Occipital lobe (tissue), 2 donors: ENCODE results near the gene REX1BD. TPM values are rescaled to one million over a fixed set of nuclear protein-coding genes. Genes with fewer than 3 reads are reported as not detected.
"Not testable (repeated sequence)": the region's sequence is repeated elsewhere in the genome, so short reads cannot be mapped to it uniquely, and the experiment has no call there.

Experiments
- DNase-seq: peaks from one replicate; lab custom pipeline; 2025; lab: John Stamatoyannopoulos, UW
- total RNA-seq: library from RNA; depleted of rRNA; stranded (reverse); fragments of >200 nt; gene quantifications from one replicate; pipeline ENCODE4 v1.2.3, GENCODE V29; 2014

The REX1BD gene
- total RNA-seq, result 20.0 TPM

DNA sequence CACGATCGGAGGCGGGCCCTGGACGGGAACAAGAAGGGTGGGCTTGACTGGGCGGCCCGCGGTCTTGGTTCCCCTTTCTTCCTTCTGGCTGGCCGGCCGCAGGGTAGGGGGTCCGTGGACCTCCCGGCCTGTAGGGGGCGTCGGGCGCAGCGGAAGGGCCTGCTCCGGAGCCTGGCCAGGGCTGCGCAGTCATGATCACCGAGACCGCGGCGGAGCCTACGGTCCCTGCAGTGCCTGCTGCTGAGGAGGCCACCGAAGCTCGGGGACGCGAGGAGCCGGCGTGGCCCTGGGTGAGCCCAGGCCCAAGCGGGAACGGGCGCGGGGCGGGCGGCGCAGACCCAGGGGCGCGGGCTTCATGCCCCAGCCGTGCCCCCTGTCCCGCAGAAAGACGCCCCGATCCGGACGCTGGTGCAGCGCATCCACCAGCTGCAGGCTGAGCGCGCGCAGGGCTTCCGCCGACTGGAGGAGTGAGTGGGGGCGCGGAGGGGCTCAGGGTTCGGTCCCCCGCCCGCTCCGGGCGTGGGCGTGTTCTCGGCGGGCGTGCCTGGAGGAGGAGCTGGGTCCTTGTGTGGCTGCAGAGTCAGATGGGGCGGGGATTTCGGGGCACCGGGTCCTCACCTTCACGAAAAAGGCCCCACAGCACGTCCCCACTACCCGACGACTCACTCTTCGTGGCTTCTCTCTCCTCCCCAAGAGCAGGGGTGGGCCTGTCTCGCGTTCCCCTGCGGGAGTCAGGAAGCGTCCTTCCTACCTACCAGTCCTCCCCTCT lies at the start of gene REX1BD:
Gene REX1BD (plus strand): TSS at position 188 of the 769 bp plus-strand sequence. CDS start 4 bp downstream, at position 192.
- peak; percentile 74 for DNase-seq

DNA sequence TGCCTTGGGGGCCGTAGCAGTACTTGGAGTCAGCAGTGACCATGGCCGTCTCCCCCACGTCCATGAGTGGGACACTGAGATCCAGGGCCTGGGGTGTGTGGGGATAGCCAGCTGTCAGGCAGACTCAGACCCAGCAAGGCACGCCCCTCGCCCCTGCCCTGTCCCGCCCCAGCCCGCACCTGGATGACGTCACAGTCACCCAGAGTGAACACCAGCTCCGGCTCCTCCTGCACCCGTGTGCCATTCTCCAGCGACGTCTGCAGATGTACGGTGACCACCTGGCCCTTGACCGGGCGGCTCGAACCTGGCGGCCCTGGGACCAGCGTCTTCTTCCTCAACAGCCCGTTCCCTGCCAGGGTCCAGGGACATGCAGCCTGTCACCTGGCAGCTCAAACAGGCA lies 49.2 kb upstream of the REX1BD start:
- DNase-seq, result no peak

DNA sequence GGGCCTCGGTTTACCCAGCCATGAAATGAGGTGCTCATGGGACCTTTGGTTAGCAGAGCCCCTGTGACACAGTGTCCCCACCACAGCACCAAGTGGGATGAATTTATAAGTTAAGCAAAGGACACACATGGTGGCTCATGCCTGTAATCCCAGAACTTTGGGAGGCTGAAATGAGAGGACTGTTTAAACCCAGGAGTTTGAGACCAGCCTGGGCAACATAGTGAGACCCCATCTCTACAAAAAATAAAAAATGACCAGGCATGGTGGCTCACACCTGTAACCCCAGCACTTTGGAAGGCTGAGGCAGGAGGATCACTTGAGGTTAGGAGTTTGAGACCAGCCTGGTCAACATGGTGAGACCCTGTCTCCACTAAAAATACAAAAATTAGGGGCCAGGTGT lies 48.4 kb upstream of the REX1BD start:
- not testable (repeated sequence) for DNase-seq

GRCh38 chr19:18541258-18541991 lies 47.2 kb upstream of the REX1BD start:
- peak; percentile 17 for DNase-seq

GRCh38 chr19:18541992-18542940 lies 46.3 kb upstream of the REX1BD start:
- no peak for DNase-seq

GRCh38 chr19:18542941-18543813 lies 45.4 kb upstream of the REX1BD start, which contains the start of gene FKBP8:
FKBP8 (minus strand) TSS chr19:18543573; CDS start chr19:18541970, 1,603 bp downstream.
- peak; percentile 88 for DNase-seq

- peak; percentile 47 for DNase-seq
These were observed 44.7 kb upstream of the REX1BD start for GRCh38 chr19:18543814-18544475.

- DNase-seq, result no peak
These were observed 37.0 kb upstream of the REX1BD start for GRCh38 chr19:18551631-18552030.

GRCh38 chr19:18557411-18558201 lies 31.0 kb upstream of the REX1BD start, which contains the start of gene KXD1:
KXD1 (plus strand) TSS chr19:18557870; CDS start chr19:18562057, 4,187 bp downstream.
- DNase-seq, result peak; percentile 95

- DNase-seq, result no peak
These were observed 30.4 kb upstream of the REX1BD start for GRCh38 chr19:18558202-18558555.

DNA sequence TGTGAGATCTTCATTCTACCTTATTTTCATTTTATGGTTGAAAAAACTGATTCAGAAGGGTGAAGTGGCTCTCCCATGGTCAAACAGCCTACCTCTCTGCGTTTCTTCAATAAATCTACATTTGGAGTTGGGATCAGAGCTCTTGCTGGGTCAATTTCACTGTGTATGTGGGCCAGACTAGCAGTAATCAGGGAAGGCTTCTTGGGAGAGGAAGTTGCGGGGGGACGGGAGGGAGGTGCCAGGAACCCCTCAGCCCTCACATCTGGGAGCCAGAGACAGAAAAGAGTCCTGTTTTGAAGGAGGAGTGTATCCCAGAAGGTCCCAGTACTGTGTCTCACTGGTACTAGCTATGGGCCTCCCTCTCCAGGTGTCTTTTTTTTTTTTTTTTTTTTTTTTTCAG lies 30.0 kb upstream of the REX1BD start:
- DNase-seq, result no peak

DNA sequence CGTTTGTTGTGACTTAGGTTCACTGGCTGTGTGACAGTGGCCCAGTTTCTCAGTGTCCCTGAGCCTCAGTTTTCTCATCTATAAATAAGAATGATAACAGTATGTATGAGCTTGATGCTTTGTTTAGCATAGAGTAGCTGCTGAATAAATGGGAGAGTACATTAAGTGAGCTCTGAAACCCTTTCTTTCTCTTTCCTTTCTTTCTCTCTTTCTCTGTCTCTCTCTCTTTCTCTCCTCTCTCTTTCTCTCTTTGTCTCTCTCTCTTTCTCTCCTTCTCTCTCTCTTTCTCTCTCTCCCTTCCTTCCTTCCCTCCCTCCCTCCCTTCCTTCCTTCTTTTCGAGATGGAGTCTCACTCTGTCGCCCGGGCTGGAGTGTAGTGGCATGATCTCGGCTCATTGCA lies 28.9 kb upstream of the REX1BD start:
- DNase-seq, result no peak

GRCh38 chr19:18562086-18562485 lies 26.5 kb upstream of the REX1BD start:
- no peak for DNase-seq

- DNase-seq, result no peak
These were observed 21.6 kb upstream of the REX1BD start for GRCh38 chr19:18566953-18567352.

- no peak for DNase-seq
These were observed 20.2 kb upstream of the REX1BD start for GRCh38 chr19:18568367-18568766.

GRCh38 chr19:18571564-18572344 lies 16.8 kb upstream of the REX1BD start, which contains the start of gene UBA52:
UBA52 (plus strand) TSS chr19:18571857; CDS start chr19:18573301, 1,444 bp downstream.
- peak; percentile 94 for DNase-seq

GRCh38 chr19:18574691-18575291 lies 13.8 kb upstream of the REX1BD start:
- DNase-seq, result no peak

- no peak for DNase-seq
These were observed 12.2 kb upstream of the REX1BD start for GRCh38 chr19:18576383-18576782.
